ENCODE results near the gene GOLGA8B.

GOLGA8B gene

GRCh38 chr15:34606131-34606530, 22.7 kb upstream of the GOLGA8B start:
- no peaks in the 10 kb centered on the region for H3K36me3 Mint-ChIP-seq (ENCODE audit: low read depth)
- H3K27me3 Mint-ChIP-seq (ENCODE audit: low read depth), result peaks cover 28% of the 10 kb centered on the region
- no peaks in the 10 kb centered on the region for H3K9me3 Mint-ChIP-seq
- H3K27ac Mint-ChIP-seq, result no peak overlapping the region
- H3K4me3 Mint-ChIP-seq, result no peak overlapping the region
- no peak for TF ChIP-seq CTCF (IDR thresholded peaks at IDR 0.05; ENCODE audit: unreplicated experiment in 3 of 3)
- peaks cover 20% of the 10 kb centered on the region for H3K4me1 Mint-ChIP-seq

GRCh38 chr15:34603095-34603494, 19.6 kb upstream of the GOLGA8B start:
- peaks cover 16% of the 10 kb centered on the region for H3K4me1 Mint-ChIP-seq
- H3K4me3 Mint-ChIP-seq, result no peak overlapping the region
- no peaks in the 10 kb centered on the region for H3K9me3 Mint-ChIP-seq
- no peaks in the 10 kb centered on the region for H3K36me3 Mint-ChIP-seq (ENCODE audit: low read depth)
- TF ChIP-seq CTCF (IDR thresholded peaks at IDR 0.05; ENCODE audit: unreplicated experiment in 3 of 3), result no peak
- H3K27me3 Mint-ChIP-seq (ENCODE audit: low read depth), result peaks cover 16% of the 10 kb centered on the region
- no peak overlapping the region for H3K27ac Mint-ChIP-seq

- Mint-ChIP-seq H3K4me1 (peaks cover 3% of the 10 kb centered on the region), H3K36me3 (ENCODE audit: low read depth) (no peaks in the 10 kb centered on the region), H3K9me3 (no peaks in the 10 kb centered on the region), H3K27me3 (ENCODE audit: low read depth) (peaks cover 16% of the 10 kb centered on the region), H3K27ac (no peak overlapping the region), H3K4me3 (no peak overlapping the region)
- TF ChIP-seq CTCF (IDR thresholded peaks at IDR 0.05; ENCODE audit: unreplicated experiment in 3 of 3), result no peak
These were observed 17.5 kb upstream of the GOLGA8B start for GRCh38 chr15:34600923-34601322.

GRCh38 chr15:34598799-34599585, 15.5 kb upstream of the GOLGA8B start:
- Mint-ChIP-seq H3K9me3 (no peaks in the 10 kb centered on the region), H3K4me3 (no peak overlapping the region), H3K27ac (no peak overlapping the region), H3K36me3 (ENCODE audit: low read depth) (no peaks in the 10 kb centered on the region), H3K4me1 (no peaks in the 10 kb centered on the region), H3K27me3 (ENCODE audit: low read depth) (peaks cover 11% of the 10 kb centered on the region)
- TF ChIP-seq CTCF (IDR thresholded peaks at IDR 0.05; ENCODE audit: unreplicated experiment in 3 of 3), result no peak

- peaks cover 8% of the 10 kb centered on the region for H3K27me3 Mint-ChIP-seq (ENCODE audit: low read depth)
- H3K27ac Mint-ChIP-seq, result no peak overlapping the region
- no peaks in the 10 kb centered on the region for H3K4me1 Mint-ChIP-seq
- no peak overlapping the region for H3K4me3 Mint-ChIP-seq
- no peaks in the 10 kb centered on the region for H3K9me3 Mint-ChIP-seq
- no peaks in the 10 kb centered on the region for H3K36me3 Mint-ChIP-seq (ENCODE audit: low read depth)
- TF ChIP-seq CTCF (IDR thresholded peaks at IDR 0.05; ENCODE audit: unreplicated experiment in 3 of 3), result no peak
These were observed 13.9 kb upstream of the GOLGA8B start for GRCh38 chr15:34597316-34597715.

GRCh38 chr15:34594361-34594760, 10.9 kb upstream of the GOLGA8B start:
- H3K27me3 Mint-ChIP-seq (ENCODE audit: low read depth), result no peaks in the 10 kb centered on the region
- H3K4me3 Mint-ChIP-seq, result no peak overlapping the region
- H3K27ac Mint-ChIP-seq, result no peak overlapping the region
- no peaks in the 10 kb centered on the region for H3K4me1 Mint-ChIP-seq
- H3K36me3 Mint-ChIP-seq (ENCODE audit: low read depth), result no peaks in the 10 kb centered on the region
- no peaks in the 10 kb centered on the region for H3K9me3 Mint-ChIP-seq
- no peak for TF ChIP-seq CTCF (IDR thresholded peaks at IDR 0.05; ENCODE audit: unreplicated experiment in 3 of 3)
